Melanocyte of skin (primary cell): Measurements from ENCODE around the gene ALDH9A1. TPM values are rescaled to one million over a fixed set of nuclear protein-coding genes. Genes with fewer than 3 reads are reported as not detected.

ENCODE experiments used
- total RNA-seq, 2 donors: library from RNA; depleted of rRNA; stranded (reverse); fragments of >200 nt; gene quantifications; 2 replicates each; pipeline ENCODE4 v1.2.3, GENCODE V29; 2012

The ALDH9A1 gene
- total RNA-seq, result 10 to 100 TPM; 74.0 to 92.9 TPM

GRCh38 chr1:165697881-165698760 is at the start of gene ALDH9A1:
Gene ALDH9A1 (minus strand): TSS chr1:165698562. CDS start chr1:165698558, 4 bp downstream.

GRCh38 chr1:165630629-165631341 is 67.6 kb downstream of the ALDH9A1 start, which contains the start of gene MGST3:
Gene MGST3 (plus strand): TSS chr1:165631234. CDS start chr1:165649848, 18,614 bp downstream.

Other genes with a start within 250 kb of the ALDH9A1 start
- not detected for gene LRRC52, start 154.6 kb downstream of the ALDH9A1 start, total RNA-seq
- gene MGST3, start 67.3 kb downstream of the ALDH9A1 start, total RNA-seq, result 100 to 1,000 TPM; 116 to 122 TPM
- 10 to 100 TPM; 70.2 to 92.2 TPM for gene TMCO1, start 70.3 kb upstream of the ALDH9A1 start, total RNA-seq
- gene UCK2, start 129.1 kb upstream of the ALDH9A1 start, total RNA-seq, result 10 to 100 TPM; 29.9 to 79.9 TPM